Hepatocyte (in vitro differentiated cells): Measurements from ENCODE around the gene CUL5.

Experiments
- EZH2 ChIP-seq: fragments of 200-600 bp; sonication (generic); IDR thresholded peaks from 2 replicates; pipeline ENCODE4 v1.6.1; 2016; ENCODE audit warnings: antibody characterized with exemption, mild to moderate bottlenecking, borderline replicate concordance
- TF ChIP-seq, protein P1 (sequence below): fragments of 200-600 bp; sonication (generic); IDR thresholded peaks from 2 replicates; pipeline ENCODE4 v1.5.1; 2016; ENCODE audit warnings: antibody characterized with exemption, mild to moderate bottlenecking; ENCODE audit not compliant: poor library complexity

DNA sequence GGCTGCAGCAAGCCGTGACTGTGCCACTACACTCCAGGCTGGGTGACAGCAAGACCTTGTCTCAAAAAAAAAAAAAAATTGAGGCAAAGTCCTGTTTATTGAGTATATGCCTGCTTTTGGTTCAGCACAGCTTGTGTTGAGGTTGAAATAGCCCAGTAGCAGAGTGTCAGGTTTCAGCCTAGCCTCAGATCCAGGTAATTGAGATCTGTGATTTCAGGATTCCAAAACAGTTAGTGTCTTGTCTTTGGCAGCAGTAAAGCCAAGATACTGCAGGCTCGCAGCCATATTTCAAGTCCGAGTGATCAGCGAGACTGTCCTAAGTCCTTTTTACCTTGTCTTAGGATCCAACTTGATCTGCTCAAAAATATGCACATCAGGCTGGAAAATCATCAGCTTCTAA is 27.0 kb downstream of the CUL5 start:
- TF ChIP-seq, protein P1, sequence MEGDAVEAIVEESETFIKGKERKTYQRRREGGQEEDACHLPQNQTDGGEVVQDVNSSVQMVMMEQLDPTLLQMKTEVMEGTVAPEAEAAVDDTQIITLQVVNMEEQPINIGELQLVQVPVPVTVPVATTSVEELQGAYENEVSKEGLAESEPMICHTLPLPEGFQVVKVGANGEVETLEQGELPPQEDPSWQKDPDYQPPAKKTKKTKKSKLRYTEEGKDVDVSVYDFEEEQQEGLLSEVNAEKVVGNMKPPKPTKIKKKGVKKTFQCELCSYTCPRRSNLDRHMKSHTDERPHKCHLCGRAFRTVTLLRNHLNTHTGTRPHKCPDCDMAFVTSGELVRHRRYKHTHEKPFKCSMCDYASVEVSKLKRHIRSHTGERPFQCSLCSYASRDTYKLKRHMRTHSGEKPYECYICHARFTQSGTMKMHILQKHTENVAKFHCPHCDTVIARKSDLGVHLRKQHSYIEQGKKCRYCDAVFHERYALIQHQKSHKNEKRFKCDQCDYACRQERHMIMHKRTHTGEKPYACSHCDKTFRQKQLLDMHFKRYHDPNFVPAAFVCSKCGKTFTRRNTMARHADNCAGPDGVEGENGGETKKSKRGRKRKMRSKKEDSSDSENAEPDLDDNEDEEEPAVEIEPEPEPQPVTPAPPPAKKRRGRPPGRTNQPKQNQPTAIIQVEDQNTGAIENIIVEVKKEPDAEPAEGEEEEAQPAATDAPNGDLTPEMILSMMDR: no peak
- no peak for TF ChIP-seq EZH2
